HG03039 (cell line): ENCODE measurements around the gene RHOT1.
"Not testable (repeated sequence)": the region's sequence is repeated elsewhere in the genome, so short reads cannot be mapped to it uniquely, and the experiment has no call there.

ENCODE experiments used
- ATAC-seq: cut with Tn5 transposase; IDR thresholded peaks from one replicate; pipeline ENCODE4 v1.9.1; 2021; ENCODE audit warnings: mild to moderate bottlenecking, moderate library complexity; ENCODE audit not compliant: unreplicated experiment

Gene RHOT1

DNA sequence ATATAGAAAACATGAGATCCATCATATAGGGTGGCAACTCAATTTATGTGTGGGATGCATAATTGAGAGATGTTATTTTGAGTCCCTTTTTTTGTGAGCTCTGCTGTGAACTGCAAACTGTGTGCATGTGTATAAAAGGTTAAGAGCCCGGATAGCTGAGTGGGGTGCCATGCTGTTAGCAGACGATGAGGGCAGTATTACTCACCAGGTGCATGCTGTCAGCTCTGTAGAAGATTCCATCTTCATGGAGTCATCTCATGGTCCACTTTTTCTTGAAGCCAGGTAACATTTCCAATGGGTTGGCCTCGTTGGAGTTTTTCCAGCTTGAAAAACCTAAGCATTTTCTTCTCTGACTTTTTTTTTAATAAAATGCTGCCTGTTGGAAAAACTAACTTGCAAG, 80.3 kb downstream of the RHOT1 start:
- ATAC-seq = no peak

DNA sequence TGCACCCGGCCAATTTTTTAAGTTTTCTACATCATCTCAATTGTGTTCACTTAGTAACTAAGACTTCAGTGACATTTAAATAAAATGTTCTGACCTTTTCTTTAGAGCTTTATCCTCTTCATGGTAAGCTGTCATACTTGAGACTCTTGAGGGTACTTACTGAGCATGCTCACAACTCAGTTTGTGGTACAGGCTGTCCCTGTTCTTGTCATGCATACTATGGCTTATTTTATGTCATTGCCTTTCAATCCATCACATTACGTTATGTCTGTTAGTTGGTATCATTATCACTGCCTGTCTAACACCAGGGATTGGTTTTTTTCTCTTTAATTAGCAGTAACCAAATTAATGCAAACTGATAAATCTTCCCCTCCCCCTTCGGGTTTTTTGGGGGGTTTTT, 81.4 kb downstream of the RHOT1 start:
- ATAC-seq = no peak

DNA sequence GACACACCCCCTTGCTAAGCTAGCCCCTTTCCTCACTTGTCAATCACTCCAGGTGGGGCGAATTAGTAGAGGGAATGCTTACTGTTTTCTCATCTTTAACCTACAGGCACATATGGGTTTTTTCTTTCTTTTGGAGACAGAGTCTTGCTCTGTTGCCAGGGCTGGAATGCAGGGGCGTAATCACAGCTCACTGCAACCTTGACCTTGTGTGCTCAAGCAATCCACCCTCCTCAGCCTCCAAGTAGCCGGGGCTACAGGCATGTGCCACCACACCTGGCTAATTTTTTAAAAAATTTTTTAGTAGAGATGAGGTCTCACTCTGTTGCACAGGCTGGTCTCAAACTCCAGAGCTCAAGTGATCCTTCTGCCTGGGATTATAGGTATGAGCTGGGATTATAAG, 84.6 kb downstream of the RHOT1 start:
- no peak for ATAC-seq

DNA sequence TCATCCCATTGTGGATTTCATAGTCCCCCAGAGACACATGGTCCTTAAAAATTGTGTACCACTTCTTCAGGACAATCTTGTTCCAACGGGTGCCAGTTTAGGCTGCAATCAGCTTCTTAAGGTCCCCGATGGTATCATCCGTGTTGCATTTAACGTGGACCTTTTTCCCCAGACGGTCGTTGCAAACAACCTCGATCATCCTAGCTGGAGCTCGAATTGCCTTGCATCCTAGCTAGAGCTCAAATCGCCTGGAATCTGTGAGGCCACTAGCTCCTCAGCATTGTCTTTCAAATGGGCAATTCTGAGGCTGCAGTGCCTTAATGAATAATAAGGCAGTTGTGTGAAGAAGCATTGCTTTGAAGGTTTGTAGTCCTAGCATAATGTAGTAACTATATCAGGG, 85.6 kb downstream of the RHOT1 start:
- ATAC-seq = no peak

DNA sequence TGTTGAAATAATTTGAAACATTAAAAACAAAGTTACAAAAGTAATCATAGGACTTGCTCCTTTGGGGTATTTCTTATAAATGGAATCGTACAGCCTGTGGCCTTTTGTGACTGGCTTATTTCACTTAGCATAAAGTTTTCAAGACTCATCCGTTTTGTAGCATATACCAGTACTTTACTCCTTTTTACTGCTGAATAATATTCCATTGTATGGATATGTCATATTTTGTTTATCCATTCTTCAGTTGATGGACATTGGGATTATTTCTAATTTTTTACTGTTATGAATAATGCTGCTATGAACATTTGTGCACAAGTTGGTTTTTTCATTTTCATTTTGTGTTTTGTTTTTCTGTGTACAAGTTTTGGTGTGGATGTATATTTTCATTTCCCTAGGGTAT, 93.3 kb downstream of the RHOT1 start:
- no peak for ATAC-seq

DNA sequence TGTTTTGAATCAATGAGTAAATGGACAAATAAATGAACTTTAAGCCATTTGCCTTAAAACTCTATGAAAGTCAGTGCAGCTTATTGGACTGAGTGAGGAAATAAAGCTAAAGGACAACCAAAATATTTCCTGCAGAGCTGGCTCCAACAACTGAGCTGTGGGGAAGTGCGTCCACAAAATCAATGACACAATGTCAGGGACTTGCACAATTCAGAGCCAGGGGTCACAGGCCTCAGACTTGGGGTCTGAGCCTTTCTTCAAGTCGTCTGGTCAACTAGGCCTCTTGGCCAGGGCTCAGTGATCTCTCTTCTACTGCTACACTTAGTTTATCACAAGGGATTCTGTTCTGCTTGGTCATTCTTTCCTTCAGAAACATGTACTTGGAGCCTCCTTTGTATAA, 97.2 kb downstream of the RHOT1 start:
- ATAC-seq = no peak

DNA sequence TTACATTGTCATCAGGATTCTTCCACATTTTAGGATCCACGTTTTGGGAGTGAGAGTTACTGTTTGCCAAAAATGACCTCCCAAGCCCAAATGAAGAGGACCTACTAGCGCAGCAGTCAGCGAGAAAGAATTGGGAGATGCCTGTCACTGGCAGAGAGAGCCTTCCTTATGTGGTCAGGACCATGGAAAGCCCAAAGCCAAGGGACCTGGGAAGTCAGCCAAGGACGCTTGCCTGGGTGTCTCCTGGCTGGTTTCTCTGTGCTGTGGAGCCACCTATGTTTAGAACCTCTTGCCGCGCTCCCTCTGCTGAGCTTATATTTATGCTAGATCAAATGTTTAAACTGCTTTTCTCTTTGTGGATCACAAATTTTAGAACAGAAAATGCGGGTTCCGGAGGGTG, 98.4 kb downstream of the RHOT1 start:
- no peak for ATAC-seq

DNA sequence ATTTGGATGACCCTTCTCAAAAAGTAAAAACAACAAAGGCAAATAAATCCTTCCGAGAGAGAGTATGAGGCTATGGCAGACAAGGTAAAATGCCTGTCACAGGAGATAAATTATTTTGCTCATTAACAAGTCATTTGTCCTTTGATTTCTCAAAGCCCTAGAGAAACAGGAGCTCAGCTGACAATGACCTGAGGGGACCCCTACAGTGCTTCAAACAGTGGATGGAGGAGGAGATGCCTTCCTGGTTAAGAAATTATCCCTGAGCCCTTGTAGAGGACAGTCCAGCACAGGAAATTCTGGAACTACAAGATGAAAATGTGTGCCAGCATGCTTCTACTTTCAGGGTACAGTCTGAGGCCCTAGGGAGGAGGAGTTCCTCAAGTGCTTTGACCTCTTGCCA, 99.3 kb downstream of the RHOT1 start:
- no peak for ATAC-seq

DNA sequence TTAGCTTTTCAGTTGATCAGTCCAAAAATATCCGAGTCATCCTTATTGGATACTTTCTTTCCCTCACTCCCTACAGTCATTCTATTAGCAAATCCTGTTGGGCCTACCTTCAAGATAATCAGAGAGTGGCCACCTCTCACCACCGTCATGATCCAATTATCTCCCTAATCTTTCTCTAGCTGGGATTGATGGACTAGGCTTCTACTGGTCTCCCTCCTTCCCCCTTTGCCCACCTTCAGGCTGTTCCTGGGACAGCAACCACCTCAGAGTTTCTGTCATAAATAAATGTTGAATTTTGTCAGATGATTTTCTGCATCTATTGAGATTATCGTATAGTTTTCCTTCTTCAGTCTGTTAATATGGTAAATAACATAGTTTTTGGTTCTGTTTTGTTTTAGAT, 107.2 kb downstream of the RHOT1 start:
- ATAC-seq = no peak

DNA sequence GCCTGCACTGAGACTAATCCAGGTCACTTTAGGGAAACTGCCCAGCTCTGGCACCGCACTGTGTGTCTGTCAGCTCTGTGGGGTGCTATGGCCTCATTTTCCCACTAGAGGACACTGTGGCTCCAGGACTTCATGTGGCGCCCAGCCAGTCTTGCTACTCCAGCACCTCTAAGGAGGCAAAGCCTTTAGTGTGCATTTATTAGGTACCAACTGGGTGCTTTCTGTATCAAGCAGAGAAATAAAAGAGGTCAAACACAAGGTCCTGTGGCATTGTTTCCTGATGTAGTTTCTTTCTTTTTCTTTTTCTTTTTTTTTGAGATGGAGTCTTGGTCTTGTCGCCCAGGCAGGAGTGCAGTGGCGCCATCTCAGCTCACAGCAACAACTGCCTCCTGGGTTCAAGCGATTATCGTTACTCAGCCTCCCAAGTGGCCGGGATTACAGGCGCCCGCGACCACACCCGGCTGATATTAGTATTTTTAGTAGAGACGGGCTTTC, 110.9 kb downstream of the RHOT1 start:
- ATAC-seq = no peak

DNA sequence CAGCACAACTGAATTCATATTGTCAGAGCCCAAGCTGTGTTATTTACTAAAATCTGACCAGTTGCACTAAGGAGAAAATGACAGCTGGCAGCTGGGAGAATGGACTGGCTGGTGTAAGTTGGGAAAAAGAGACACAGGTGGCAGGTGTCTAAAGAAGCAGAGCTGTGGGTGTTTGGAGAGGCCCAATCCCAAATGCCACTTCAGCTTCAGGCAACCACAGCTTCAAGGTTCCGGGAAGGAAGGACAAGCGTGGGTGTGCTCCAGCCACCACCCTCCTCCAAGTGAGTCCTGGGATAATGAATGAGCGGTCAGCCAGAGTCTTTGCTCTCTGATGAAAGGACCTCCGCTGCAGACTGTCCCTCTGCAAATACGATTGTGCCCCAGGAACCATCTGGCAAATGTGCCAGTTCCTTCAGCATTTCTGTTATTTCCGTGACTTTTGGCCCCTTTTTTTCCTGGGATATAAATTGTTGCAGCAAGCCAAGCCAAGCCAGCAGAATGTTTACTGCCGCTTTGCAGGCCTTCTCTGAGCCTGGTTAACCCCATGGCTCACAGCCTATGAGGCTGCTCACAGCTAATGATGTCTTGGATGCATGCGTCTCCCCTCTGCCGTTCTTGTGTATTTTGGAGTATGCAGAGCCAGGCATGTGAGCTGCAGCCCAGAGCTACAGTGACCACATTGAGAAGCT, 113.9 kb downstream of the RHOT1 start:
- no peak for ATAC-seq

DNA sequence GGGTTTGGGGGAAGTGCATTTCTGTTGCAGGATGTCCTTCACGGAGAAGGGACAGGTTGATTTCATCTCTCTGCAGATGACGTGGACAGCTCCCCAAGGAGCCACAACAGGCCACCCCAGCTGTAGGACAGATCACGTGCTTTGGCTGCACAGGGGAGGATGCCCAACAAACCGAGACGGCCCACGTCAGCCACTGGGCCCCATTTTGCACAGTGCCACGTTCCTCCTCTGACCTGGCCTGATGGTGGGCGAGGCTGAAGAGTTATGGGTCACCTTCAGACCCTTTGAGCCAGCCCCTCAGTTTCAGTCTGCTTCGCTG, 114.4 kb downstream of the RHOT1 start:
- no peak for ATAC-seq

DNA sequence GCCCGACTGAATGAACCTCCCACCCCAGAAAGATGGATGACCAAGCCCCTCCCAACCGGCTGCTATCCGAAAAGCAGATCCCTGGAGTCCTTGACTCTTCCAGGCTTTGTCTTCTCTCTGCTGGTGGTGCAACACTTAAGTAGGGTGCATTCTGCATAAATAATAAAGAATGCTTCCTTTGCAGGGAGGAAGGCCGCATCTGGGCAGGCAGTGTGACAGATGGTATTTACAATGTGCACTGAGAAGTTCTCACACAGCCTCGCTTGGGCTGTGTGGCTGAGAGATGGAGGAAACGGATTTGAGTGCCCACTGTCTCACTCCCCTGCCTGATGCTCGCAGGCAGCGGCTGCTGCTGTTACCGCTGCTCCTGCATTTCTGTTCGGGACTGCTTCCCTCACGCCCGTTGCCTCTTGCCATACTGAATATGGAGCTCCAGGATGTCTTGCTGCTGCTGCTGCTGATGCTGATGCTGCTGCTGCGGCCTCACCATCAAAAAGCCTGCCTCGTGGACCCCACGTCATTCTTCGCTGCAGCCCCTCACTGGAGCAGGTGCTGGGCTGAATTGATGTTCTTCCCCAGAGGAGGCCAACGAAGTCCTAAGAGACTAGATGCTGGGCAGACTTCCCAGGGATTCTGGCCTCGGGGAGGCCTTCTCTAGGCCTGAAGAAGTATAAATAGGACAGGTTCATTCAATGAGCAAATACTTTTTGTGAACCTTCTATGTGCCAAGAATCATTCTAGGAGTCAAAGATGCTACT, 116.3 kb downstream of the RHOT1 start:
- ATAC-seq = no peak

DNA sequence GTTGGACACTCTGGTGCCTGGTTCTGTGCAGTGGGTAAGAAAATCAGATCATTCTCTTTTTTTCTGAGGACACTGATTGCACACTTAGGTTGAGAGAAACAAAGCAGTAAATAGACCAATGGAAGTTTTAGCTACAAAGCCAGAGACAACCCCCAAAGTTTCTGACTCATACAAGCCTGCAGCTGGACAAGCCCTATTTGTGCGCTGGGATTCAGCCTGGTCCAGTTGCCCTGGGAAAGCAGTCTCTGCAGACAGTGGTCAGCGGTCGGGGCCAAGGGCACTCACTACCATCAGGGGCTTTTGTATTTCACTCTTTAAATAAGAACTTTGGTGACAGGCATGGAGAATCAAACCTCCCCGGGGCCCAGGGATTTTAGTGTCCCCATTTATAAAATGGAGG, 117.3 kb downstream of the RHOT1 start:
- no peak for ATAC-seq

DNA sequence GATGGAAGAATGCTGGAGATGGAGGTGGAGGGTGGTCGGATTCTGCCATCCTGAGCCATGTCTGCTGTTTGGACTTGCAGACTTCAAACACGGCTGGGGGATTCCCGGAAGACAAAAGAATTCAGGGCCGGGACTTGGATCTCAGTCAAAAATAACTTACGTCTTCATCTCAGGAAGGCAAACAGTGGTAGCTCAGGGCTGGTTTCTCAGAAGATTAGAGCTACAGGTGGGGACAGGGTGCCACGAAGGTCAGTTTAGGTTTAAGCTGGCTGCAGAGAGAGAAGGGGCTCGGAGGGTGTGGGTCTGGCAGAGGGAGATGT, 119.1 kb downstream of the RHOT1 start:
- ATAC-seq = no peak

DNA sequence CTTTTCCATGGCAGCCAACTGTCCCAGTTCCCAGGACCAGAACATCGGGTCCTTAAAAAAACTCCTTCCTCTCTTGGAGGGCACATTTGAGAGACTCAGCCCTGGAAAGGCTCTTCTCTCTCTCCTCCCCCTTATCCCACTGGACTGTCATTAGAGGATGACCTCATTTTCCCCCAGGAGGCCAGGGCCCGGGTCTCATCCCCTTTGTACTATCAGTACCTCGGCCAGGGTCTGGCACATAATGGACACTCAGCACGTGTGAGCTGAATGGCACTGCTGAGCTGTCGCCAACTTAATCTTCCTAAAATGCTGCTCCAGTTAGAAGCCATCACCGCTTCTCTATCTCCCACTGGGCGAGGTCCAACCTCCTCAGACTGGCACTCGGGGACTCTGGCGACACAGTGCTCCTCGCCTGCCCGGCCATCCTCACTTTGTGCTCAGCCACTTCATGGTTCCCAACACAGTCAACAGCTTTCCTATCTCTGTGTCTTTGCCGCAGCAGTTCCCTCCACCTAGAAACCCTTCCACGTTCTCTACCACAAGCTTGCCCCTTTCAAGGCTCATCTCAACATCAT, 119.7 kb downstream of the RHOT1 start:
- no peak for ATAC-seq

DNA sequence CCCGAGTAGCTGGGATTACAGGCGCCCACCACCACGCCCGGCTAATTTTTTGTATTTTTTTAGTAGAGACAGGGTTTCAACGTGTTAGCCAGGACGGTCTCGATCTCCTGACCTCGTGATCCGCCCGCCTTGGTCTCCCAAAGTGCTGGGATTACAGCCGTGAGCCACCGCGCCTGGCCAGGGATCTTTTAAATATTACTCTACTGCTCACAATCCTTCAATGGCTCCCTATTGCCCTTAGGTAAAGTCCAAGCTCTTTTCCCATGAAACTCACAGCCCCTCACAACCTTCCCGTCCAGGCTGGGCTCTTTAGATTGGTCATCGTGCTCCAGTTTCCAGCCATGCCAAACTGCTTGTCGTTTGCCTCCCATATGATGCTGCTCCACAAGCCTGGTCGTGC, 121.2 kb downstream of the RHOT1 start:
- ATAC-seq = not testable (repeated sequence)

DNA sequence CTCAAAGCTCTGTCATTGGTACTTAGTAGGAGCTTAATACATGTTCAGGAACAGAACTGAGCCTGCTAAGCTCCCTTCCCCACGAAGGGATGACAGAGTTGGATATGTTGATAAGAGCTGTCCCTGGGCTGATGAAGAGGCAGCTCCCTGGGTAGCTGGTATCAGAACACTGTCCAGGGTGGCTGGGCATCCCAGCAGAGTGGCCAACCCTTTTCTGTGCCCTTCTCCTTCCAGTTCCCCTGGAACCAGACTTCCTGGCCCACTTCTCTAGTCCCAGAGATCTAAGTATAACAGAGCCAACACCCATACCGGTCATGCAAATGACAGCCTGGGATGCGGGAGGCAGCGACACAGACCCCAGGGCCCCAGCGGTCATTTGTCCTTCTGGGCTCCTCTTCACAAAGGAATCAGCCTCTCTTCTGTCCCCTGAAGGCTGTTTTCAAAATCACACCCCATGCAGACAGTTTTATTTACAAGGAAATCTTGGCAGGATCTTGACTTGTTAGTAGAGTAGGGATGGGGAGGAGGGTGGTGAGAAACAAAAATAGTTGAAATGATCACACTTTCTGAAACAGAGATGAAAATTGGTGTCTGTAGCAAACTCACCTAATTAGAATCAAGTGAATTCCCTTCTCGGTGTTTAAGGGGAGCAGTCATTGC, 122.0 kb downstream of the RHOT1 start:
- no peak for ATAC-seq

DNA sequence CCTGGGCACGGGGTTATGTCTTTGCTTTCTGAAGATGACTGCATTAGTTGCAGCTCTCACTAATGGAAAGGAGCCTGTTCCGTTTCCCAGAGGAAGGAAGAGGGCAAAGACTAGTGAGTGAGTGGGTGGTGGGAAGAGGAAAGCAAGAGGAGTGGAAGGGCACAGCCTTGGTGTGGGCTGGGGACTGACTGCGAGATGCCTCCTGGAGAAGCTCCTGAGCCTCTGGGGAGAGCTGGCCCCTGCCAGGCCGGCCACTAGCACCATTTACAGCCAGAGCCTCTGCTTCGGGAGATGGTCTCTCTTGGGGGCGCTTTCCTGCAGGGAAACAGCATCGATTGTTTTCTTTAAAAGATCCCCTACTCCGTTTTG, 122.5 kb downstream of the RHOT1 start:
- ATAC-seq = no peak

DNA sequence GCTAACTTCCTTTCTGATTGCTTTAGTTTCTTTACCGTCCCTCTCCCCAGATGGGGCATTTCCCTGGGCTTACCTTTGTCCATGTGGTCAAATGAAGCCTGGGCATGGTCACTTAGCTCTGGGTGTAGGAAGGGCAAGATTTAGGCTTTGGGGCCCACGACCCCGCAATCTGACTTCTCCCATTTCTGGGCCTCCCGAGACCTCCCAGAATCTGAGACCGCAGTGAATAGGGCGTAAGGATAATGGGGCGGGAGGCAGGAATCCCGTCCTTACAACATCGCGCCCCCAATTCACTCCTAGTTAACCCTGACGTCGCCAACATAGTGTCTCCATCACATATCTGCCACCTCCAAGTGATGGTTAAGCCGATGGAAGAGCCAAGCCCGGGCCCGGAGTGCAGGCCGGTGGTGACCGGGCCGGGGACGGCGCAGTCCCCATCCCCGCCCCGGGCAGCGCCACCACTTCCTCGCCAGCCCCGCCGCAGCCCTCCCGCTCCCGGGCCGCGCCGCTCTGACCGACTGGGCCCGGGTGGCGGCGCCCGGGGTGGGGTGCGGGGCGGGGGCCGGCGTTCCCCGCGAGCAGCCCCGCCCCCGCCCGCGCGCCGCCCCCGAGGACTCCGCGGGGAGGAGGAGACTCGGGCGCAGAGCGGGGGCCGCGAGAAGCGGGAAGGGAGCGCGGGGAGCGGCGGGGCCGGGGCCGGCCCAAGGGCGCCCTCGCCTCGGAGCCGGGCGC, 123.1 kb downstream of the RHOT1 start, which contains the start of gene RHBDL3:
TSS of gene RHBDL3 (plus strand) at position 641 of the 732 bp plus-strand sequence. CDS start 358 bp downstream, outside the sequence.
- ATAC-seq = no peak

DNA sequence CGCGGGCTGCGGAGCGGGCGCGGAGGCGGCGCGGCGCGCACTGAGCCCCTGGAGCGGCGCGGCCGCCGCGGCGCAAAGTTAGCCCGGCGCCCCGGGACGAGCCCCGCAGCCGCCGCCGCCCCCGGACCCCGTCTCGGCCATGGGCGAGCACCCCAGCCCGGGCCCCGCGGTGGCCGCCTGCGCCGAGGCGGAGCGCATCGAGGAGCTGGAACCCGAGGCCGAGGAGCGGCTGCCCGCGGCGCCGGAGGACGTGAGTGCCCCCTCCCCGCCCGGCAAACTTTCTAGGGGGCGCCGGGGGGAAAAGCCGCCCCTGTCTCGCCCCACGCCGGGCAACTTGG, 123.7 kb downstream of the RHOT1 start:
- no peak for ATAC-seq
